Lung (tissue), 12 donors: ENCODE results near the gene GPRIN1. TPM values are rescaled to one million over a fixed set of nuclear protein-coding genes. Genes with fewer than 3 reads are reported as not detected.

Source experiments
- ATAC-seq: fragments of 200-7000 bp; cut with Tn5 transposase; one replicate; pipeline ENCODE4 v1.9.1; 2020; ENCODE audit warnings: moderate number of reproducible peaks; ENCODE audit not compliant: insufficient read depth, low FRiP score
- DNase-seq, 3 donors: peaks; one replicate each; pipeline ENCODE4 v3.0.0-alpha.2; 2013 to 2017
- H3K27ac ChIP-seq, 2 donors: one replicate each; pipeline ENCODE4 v1.5.1; 2013; ENCODE audit warnings: mild to moderate bottlenecking in 2 of 2, moderate library complexity in 2 of 2, control low read depth in 1 of 2, inconsistent platforms in 1 of 2, low read depth in 1 of 2, low read length in 1 of 2
- H3K27me3 ChIP-seq, 3 donors: one replicate each; pipeline ENCODE4 v1.5.1; 2013; ENCODE audit warnings: low read length in 2 of 3; ENCODE audit not compliant: control insufficient read depth in 3 of 3, insufficient read depth in 3 of 3
- H3K36me3 ChIP-seq, 4 donors: one replicate each; pipeline ENCODE4 v1.5.1; 2013; ENCODE audit warnings: low read length in 4 of 4, mild to moderate bottlenecking in 1 of 4, moderate library complexity in 1 of 4; ENCODE audit not compliant: control insufficient read depth in 4 of 4, insufficient read depth in 4 of 4
- H3K4me1 ChIP-seq, 5 donors: one replicate each; pipeline ENCODE4 v1.5.1; 2013; ENCODE audit warnings: low read length in 5 of 5, mild to moderate bottlenecking in 2 of 5, moderate library complexity in 1 of 5; ENCODE audit not compliant: control insufficient read depth in 5 of 5, insufficient read depth in 5 of 5
- H3K4me3 ChIP-seq: one replicate; pipeline ENCODE4 v1.5.1; 2013; ENCODE audit warnings: mild to moderate bottlenecking, control low read depth, moderate library complexity
- H3K9ac ChIP-seq, 2 donors: one replicate each; pipeline ENCODE4 v1.5.1; 2013; ENCODE audit warnings: low read length in 2 of 2, control low read depth in 1 of 2; ENCODE audit not compliant: insufficient read depth in 1 of 2
- H3K9me3 ChIP-seq, 4 donors: one replicate each; pipeline ENCODE4 v1.5.1; 2013; ENCODE audit warnings: low read length in 3 of 4, mild to moderate bottlenecking in 1 of 4, moderate library complexity in 1 of 4; ENCODE audit not compliant: control insufficient read depth in 4 of 4, insufficient read depth in 3 of 4
- CTCF ChIP-seq: IDR thresholded peaks from 2 replicates; pipeline ENCODE4 v1.5.1; 2012; ENCODE audit warnings: mild to moderate bottlenecking; ENCODE audit errors: control extremely low read depth, extremely low read depth
- WGBS, 2 donors: extraction: QIAGEN DNeasy Blood & Tissue Kit; methylation state at CpG; one replicate each; pipeline ENCODE4 v1.1.7; 2013; 5-methylcytosine and 5-hydroxymethylcytosine counted together
- polyA plus RNA-seq, 2 donors: library from polyadenylated mRNA; stranded (reverse); fragments of 200-250 nt; gene quantifications; one replicate each; pipeline ENCODE4 v1.2.1, GENCODE V29; 2013
- total RNA-seq, 2 donors: library from RNA; depleted of rRNA in 1 of 2; stranded (reverse); fragments of >200 nt in 1 of 2; gene quantifications; one replicate each; pipeline ENCODE4 v1.2.1, GENCODE V29; 2014 to 2021
- donor health status: control.
- donor health status: control.
- donor health status: Bipolar disorder and iron deficiency.
- donor health status: healthy.
- donor health status: DM: yes; HTN: yes; CAD: no.

Gene GPRIN1
- total and polyA plus RNA-seq, 4 donors: 0.39 to 1.1 (median 0.82) TPM

GRCh38 chr5:176628406-176629228 lies 18.7 kb upstream of the GPRIN1 start:
- WGBS, 2 donors: 51 to 54% methylated on average over 13 of the region's 13 CpGs
- peaks cover 16 to 85% (median 68%) of the 10 kb centered on the region in 3 donors for H3K27me3 ChIP-seq
- H3K9me3 ChIP-seq: peaks cover 0 to 2% (median 0%) of the 10 kb centered on the region in 4 donors
- no peaks in the 10 kb centered on the region for H3K36me3 ChIP-seq
- no peak overlapping the region for H3K9ac ChIP-seq
- no peak overlapping the region for H3K27ac ChIP-seq
- no peak overlapping the region for H3K4me3 ChIP-seq
- ATAC-seq: no peak
- H3K4me1 ChIP-seq: peaks cover 0 to 10% (median 4%) of the 10 kb centered on the region in 5 donors
- DNase-seq: no peak
- TF ChIP-seq CTCF: no peak

- no peak overlapping the region for H3K27ac ChIP-seq
- no peak overlapping the region for H3K9ac ChIP-seq
- peaks cover 0 to 10% (median 4%) of the 10 kb centered on the region in 5 donors for H3K4me1 ChIP-seq
- H3K36me3 ChIP-seq: no peaks in the 10 kb centered on the region
- no peak for ATAC-seq
- WGBS, 2 donors: 62 to 93% methylated on average over 5 of the region's 5 CpGs
- H3K9me3 ChIP-seq: peaks cover 0 to 2% (median 0%) of the 10 kb centered on the region in 4 donors
- no peak for TF ChIP-seq CTCF
- no peak overlapping the region for H3K4me3 ChIP-seq
- peaks cover 16 to 79% (median 60%) of the 10 kb centered on the region in 3 donors for H3K27me3 ChIP-seq
- no peak for DNase-seq
Measured at GRCh38 chr5:176627582-176627981, 17.6 kb upstream of the GPRIN1 start.

GRCh38 chr5:176626876-176627236 lies 16.9 kb upstream of the GPRIN1 start:
- Histone ChIP-seq H3K4me1 (peaks cover 0 to 10% (median 4%) of the 10 kb centered on the region in 5 donors), H3K9ac (no peak overlapping the region), H3K27me3 (peaks cover 17 to 78% (median 59%) of the 10 kb centered on the region in 3 donors), H3K27ac (no peak overlapping the region), H3K36me3 (no peaks in the 10 kb centered on the region), H3K9me3 (peaks cover 0 to 2% (median 0%) of the 10 kb centered on the region in 4 donors), H3K4me3 (no peak overlapping the region)
- WGBS, 2 donors: 45 to 48% methylated on average over 7 of the region's 7 CpGs
- DNase-seq (no peak), ATAC-seq (no peak)
- no peak for TF ChIP-seq CTCF
